Measurements from ENCODE around the gene HRH1. TPM values are rescaled to one million over a fixed set of nuclear protein-coding genes. Genes with fewer than 3 reads are reported as not detected.
A peak's percentile ranks its signal among the peaks of the same experiment; 100 is the strongest.
"Not testable (repeated sequence)": the region's sequence is repeated elsewhere in the genome, so short reads cannot be mapped to it uniquely, and the experiment has no call there.

Gene HRH1
- total RNA-seq, 4 donors from 2014 or later, result 3.6 to 27.7 (median 6.1) TPM

DNA sequence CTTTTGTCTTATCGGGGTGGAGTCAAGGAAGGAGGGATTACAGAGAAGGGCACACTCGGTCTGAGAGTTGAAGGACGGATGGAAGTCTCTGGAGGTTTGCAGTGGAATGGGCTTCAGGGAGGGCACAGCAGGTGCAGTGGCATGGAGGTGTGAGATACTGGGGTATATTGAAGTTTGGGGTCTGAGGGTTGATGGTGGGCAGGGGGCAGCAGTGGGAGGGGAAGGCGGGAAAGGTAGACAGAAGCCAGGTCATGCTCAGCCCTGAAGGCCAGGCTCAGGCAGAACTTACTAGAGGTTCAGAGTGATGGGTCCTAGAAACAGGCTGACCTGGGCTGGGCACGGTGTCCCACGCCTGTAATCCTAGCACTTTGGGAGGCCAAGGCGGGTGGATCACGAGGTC lies 52.7 kb downstream of the HRH1 start:
- no peak for TF ChIP-seq CTCF (IDR thresholded peaks at IDR 0.05)
- ATAC-seq (ENCODE audit: low FRiP score) (no peak), DNase-seq (ENCODE audit: low spot score) (no peak)

DNA sequence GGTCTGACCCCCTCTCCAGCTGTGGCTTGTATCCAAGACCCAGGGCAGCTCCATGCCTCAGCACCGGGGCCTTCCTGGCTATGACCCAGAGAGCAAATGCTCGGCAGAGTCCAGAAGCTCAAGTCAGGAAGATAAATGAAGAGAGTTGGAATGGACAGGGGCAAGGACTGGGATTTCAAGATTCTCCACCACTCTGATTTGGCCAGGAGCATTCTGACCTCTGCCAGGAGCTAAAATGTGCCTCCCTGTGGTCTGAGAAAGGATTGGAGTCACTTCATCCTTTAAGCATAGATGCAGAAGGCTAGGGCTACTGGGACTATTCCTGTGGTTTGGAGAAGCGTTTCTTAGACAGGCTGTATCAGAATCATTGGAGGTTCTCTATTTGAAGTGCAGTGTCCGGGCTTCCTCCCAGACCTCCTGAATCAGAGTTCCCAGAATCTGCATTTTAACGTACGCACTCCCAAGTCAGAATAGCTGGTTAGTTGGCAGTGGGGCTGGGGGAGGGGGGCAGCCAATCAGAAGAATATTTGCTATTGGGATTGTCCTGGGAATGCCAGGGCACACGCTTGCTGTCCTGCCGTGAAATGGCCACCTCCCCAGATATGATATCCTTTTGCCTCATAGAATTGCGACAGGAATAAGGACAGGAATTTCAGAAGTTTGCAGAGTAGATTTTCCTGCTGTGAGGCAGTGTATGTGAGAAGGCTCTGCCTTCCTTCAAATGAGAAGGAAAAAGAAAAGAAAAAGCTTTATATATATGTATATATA lies 57.4 kb downstream of the HRH1 start:
- DNase-seq (ENCODE audit: low spot score), result no peak
- no peak for TF ChIP-seq CTCF (IDR thresholded peaks at IDR 0.05)
- ATAC-seq (ENCODE audit: low FRiP score), result peak; percentile 70

- ATAC-seq (ENCODE audit: low FRiP score) (no peak), DNase-seq (ENCODE audit: low spot score) (no peak)
- TF ChIP-seq CTCF (IDR thresholded peaks at IDR 0.05), result no peak
Observed at GRCh38 chr3:11212299-11212608, 58.0 kb downstream of the HRH1 start.

DNA sequence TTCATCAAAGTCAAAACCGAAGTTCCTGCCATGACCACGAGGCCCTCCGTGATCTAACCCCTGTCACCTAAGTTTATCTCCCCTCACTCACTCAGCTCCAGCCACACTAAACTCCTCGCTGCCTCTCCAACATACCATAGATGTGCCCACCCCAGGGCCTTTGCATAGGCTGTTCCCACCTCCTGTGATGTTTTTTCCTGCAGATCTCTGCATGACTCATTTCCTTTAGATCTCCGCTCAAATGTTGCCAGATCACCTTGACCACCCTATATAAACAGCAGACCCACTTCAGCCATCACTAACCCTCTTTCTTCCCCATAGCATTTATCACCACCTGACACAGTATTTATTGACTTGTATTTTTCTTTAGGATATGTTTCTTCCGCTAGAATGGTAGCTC lies 58.5 kb downstream of the HRH1 start:
- no peak for TF ChIP-seq CTCF (IDR thresholded peaks at IDR 0.05)
- no peak for ATAC-seq (ENCODE audit: low FRiP score)
- DNase-seq (ENCODE audit: low spot score), result no peak

- no peak for DNase-seq (ENCODE audit: low spot score)
- ATAC-seq (ENCODE audit: low FRiP score), result no peak
- TF ChIP-seq CTCF (IDR thresholded peaks at IDR 0.05), result no peak
Observed at GRCh38 chr3:11213810-11214450, 59.6 kb downstream of the HRH1 start.

DNA sequence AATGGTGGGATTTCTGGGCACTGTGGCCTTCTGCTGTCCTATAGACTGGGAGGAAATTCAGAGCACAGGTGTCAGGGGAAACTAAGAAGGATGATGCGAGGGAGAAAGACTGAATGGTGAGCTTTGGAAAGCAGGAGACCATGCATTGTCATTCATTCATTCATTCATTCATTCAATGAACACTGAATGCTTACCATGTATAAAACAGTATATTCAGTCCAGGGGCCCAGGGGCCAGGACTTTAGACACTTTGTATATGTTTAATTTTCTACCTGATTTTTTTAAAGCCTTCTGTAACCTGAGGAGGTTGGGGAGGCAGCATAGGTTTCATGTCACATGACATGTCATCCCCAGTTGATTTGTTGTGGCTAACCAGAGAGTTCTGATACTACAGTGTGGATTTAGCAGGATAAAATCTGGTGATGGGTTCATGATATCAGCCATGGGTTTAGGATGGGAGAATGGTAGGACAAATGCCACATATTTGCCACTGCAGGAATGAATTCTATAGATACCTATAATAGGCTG lies 60.2 kb downstream of the HRH1 start:
- ATAC-seq (ENCODE audit: low FRiP score) (no peak), DNase-seq (ENCODE audit: low spot score) (no peak)
- TF ChIP-seq CTCF (IDR thresholded peaks at IDR 0.05), result no peak

GRCh38 chr3:11217370-11217769 lies 63.1 kb downstream of the HRH1 start:
- ATAC-seq (ENCODE audit: low FRiP score); DNase-seq (ENCODE audit: low spot score): not testable (repeated sequence)

Measured in omental fat pad (tissue), 4 donors.